ENCODE measurements around the gene EEIG1. TPM values are rescaled to one million over a fixed set of nuclear protein-coding genes. Genes with fewer than 3 reads are reported as not detected.

Gene EEIG1
- total RNA-seq, 4 donors from 2014 or later: 5.0 to 140 (median 19.3) TPM

DNA sequence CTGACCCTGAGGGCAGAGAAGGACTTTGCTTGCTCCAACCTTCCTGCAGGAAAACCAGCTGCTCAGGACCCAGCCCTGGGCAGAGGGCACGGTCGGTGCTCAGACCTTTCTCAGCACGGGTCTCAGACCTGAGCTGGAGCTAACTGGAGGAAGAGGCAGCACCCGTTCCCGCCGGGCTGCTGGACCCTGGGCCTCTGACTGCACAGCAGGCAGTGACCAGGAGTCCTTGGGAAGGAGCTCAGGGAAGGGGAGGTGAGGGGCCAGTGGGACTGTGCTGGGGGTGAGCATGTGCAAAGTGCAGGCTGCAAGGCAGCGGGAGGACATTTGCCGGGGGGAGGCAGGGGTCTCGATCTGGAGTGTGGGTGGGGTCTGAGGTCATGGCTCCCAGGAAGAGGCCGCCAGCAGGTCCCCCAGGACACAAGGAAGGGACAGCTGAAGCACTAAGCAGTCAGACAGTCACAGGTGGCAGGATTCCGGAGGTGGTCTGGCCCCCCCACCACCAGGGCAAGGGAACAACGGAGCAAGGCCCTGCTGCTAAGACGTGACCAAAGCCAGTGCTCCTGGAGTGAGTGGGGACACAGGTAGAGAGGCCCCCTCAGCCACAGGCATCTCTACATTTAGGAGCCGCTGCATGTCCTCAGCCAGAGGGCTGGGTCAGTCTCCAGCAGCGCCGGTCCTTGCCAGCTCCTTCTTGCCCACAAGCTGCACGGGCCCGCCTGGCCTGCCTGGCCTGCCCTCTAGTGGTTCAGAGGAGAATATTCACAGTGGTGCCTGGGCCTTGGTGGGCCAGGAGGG is 38.4 kb downstream of the EEIG1 start:
- Histone ChIP-seq H3K4me3 (no peak overlapping the region), H3K36me3 (no peaks in the 10 kb centered on the region), H3K4me1 (peaks cover 0 to 5% of the 10 kb centered on the region in 2 donors), H3K9me3 (no peaks in the 10 kb centered on the region), H3K27ac (peak overlapping the region; percentile 71 to 75), H3K27me3 (no peaks in the 10 kb centered on the region)
- DNase-seq: peak; percentile 72 to 79
- no peak for TF ChIP-seq POLR2A (IDR thresholded peaks at IDR 0.05)
- TF ChIP-seq, protein P1, sequence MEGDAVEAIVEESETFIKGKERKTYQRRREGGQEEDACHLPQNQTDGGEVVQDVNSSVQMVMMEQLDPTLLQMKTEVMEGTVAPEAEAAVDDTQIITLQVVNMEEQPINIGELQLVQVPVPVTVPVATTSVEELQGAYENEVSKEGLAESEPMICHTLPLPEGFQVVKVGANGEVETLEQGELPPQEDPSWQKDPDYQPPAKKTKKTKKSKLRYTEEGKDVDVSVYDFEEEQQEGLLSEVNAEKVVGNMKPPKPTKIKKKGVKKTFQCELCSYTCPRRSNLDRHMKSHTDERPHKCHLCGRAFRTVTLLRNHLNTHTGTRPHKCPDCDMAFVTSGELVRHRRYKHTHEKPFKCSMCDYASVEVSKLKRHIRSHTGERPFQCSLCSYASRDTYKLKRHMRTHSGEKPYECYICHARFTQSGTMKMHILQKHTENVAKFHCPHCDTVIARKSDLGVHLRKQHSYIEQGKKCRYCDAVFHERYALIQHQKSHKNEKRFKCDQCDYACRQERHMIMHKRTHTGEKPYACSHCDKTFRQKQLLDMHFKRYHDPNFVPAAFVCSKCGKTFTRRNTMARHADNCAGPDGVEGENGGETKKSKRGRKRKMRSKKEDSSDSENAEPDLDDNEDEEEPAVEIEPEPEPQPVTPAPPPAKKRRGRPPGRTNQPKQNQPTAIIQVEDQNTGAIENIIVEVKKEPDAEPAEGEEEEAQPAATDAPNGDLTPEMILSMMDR (IDR thresholded peaks at IDR 0.05): peak; percentile 83 to 94 (median 90)
- intact Hi-C loops (cut with DNase I; ENCODE audit: low total_unique reads): loop anchor here (5.0 kb wide), 2 partner anchors 95 to 180 kb away; no protein-coding TSS in a partner anchor

DNA sequence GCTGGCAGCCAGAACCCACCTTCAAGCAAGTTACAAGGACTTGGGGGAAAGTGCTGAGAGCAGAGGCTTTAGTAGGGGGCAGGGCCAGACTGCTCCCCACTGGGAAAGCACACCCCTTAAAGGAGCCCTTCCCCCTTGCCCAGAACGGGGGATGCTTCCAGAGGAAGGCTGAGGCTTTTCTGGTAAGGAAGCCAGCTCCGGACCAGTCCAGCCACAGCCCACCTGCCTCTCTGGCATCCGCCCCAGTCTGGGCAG is 38.9 kb downstream of the EEIG1 start:
- no peak for TF ChIP-seq POLR2A (IDR thresholded peaks at IDR 0.05)
- TF ChIP-seq, protein P1 (IDR thresholded peaks at IDR 0.05): no peak
- H3K9me3 ChIP-seq: no peaks in the 10 kb centered on the region
- H3K27ac ChIP-seq: peak overlapping the region; percentile 71 to 75
- intact Hi-C loops (cut with DNase I; ENCODE audit: low total_unique reads): loop anchor here (5.0 kb wide), 2 partner anchors 95 to 180 kb away; no protein-coding TSS in a partner anchor
- H3K4me1 ChIP-seq: peaks cover 3 to 5% of the 10 kb centered on the region in 2 donors
- H3K27me3 ChIP-seq: no peaks in the 10 kb centered on the region
- no peak for DNase-seq
- H3K4me3 ChIP-seq: no peak overlapping the region
- H3K36me3 ChIP-seq: no peaks in the 10 kb centered on the region

DNA sequence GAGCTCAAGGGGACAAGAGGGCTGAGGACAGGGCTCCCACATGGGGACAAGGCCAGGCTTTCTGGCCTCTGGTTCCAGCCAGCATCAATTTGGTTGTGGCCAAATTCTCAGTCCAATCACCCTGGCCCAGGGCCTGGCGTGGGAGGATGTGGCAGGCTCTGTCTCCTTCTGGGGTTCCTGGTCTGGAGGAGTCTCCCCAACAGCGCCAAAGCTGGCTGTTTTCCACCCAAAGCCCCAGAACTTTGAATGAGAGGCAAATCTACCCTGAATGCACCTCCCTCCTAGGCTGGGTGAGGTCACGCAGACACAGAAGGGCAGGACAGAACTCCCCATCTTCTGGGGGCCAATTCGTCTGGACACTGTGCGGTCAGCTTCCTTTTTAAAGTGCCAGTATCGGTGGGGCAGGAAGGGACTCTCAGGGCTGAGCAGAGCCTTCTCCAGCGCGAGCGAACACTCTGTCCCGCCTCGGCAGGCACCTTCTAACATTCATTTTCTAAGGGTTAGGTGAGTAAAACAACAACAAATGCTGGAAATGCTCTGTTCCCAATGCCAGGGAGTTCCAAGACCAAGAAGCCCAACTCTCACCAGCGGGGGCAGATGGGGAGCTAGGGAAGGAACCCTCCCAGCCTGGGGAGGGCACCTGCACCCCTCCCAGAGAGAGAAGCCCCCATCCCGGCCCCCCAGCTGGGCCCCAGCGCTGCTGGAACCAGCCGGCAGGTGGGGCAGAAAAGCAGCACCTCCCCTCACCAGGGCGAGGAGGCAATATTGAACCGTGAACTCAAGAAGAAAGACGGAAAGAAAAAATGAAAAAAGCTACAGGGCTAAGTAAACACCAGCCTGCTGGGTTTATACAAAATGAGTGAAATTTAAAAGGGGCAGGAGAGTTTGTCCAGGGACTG is 39.5 kb downstream of the EEIG1 start:
- no peak for DNase-seq
- intact Hi-C loops (cut with DNase I; ENCODE audit: low total_unique reads): loop anchor here (5.0 kb wide), 2 partner anchors 96 to 181 kb away; no protein-coding TSS in a partner anchor
- Histone ChIP-seq H3K27ac (peak overlapping the region; percentile 71 to 75), H3K36me3 (no peaks in the 10 kb centered on the region), H3K27me3 (no peaks in the 10 kb centered on the region), H3K9me3 (no peaks in the 10 kb centered on the region), H3K4me1 (peaks cover 9% of the 10 kb centered on the region in 2 donors), H3K4me3 (no peak overlapping the region)
- no peak for TF ChIP-seq POLR2A (IDR thresholded peaks at IDR 0.05)
- TF ChIP-seq, protein P1 (IDR thresholded peaks at IDR 0.05): no peak

DNA sequence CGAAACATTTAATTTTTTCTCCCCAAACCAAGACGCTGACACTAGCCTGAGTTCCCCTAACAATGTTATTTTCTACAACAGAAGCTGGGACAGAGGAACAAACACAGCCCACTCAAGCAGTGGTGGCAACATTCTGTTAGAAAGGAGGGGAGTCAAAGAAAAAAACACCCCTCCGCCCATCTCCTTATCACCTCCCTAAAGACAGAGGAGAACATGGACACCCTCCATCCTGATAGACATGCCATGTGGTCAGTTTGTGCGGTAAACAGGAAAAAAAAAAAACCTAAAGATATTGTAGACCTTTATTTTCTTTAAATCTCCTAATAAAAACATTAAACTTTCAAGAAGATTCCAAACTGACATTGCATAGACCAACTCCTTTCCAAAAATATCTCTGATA is 40.2 kb downstream of the EEIG1 start:
- no peaks in the 10 kb centered on the region for H3K9me3 ChIP-seq
- H3K4me1 ChIP-seq: peaks cover 10 to 12% of the 10 kb centered on the region in 2 donors
- TF ChIP-seq POLR2A (IDR thresholded peaks at IDR 0.05): no peak
- TF ChIP-seq, protein P1 (IDR thresholded peaks at IDR 0.05): no peak
- H3K4me3 ChIP-seq: no peak overlapping the region
- no peaks in the 10 kb centered on the region for H3K36me3 ChIP-seq
- peak overlapping the region; percentile 71 to 75 for H3K27ac ChIP-seq
- H3K27me3 ChIP-seq: no peaks in the 10 kb centered on the region
- DNase-seq: no peak
- intact Hi-C loops (cut with DNase I; ENCODE audit: low total_unique reads): loop anchor here (5.0 kb wide), 2 partner anchors 97 to 182 kb away; no protein-coding TSS in a partner anchor
